PC-3 (cell line): ENCODE data around the gene TET2.

Experiments
- EZH2 ChIP-seq: fragments of 300-600 bp; sonication (generic); IDR thresholded peaks from one replicate; pipeline ENCODE4 v1.6.1; 2017; ENCODE audit warnings: antibody characterized with exemption, mild to moderate bottlenecking, low read length; ENCODE audit not compliant: unreplicated experiment
- TF ChIP-seq, protein P1 (sequence below): fragments of 300-600 bp; sonication (generic); conservative IDR thresholded peaks from 2 replicates; pipeline ENCODE4 v1.5.1; 2017; ENCODE audit warnings: antibody characterized with exemption, low read depth, mild to moderate bottlenecking, low read length

DNA sequence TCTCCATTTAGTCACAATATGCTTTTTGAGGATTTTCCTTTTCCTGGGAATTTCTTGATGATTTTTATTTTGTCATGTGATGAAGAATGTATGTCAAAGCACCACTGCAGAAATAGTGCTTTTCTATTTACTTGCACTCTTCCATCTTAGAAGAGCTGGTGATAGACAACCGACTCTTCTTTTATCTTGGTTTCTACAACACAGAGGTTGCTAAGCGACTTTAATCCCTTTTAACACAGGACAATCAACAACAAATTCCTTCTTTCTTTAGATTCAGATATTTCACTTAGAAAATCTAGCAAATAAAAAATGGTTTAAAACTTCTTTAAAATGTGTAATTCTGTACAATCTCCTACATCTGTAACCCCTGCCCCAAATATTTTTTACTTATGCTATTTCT lies 34.6 kb downstream of the TET2 start:
- TF ChIP-seq, protein P1, sequence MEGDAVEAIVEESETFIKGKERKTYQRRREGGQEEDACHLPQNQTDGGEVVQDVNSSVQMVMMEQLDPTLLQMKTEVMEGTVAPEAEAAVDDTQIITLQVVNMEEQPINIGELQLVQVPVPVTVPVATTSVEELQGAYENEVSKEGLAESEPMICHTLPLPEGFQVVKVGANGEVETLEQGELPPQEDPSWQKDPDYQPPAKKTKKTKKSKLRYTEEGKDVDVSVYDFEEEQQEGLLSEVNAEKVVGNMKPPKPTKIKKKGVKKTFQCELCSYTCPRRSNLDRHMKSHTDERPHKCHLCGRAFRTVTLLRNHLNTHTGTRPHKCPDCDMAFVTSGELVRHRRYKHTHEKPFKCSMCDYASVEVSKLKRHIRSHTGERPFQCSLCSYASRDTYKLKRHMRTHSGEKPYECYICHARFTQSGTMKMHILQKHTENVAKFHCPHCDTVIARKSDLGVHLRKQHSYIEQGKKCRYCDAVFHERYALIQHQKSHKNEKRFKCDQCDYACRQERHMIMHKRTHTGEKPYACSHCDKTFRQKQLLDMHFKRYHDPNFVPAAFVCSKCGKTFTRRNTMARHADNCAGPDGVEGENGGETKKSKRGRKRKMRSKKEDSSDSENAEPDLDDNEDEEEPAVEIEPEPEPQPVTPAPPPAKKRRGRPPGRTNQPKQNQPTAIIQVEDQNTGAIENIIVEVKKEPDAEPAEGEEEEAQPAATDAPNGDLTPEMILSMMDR, result no peak
- TF ChIP-seq EZH2, result no peak
